HepG2 (cell line): ENCODE data around the gene RTBDN. TPM values are rescaled to one million over a fixed set of nuclear protein-coding genes. Genes with fewer than 3 reads are reported as not detected.
A peak's percentile ranks its signal among the peaks of the same experiment; 100 is the strongest.

ENCODE experiments used
- AKAP8 ChIP-seq: sonication (generic); formaldehyde crosslinking; IDR thresholded peaks from 2 replicates; pipeline ENCODE4 v1.5.1; 2020; ENCODE audit warnings: mild to moderate bottlenecking, missing genetic modification reagents
- DMAP1 ChIP-seq: IDR thresholded peaks from 2 replicates; pipeline ENCODE4 v1.6.1; 2016
- HNF1B ChIP-seq: sonication (generic); formaldehyde crosslinking; IDR thresholded peaks from 2 replicates; pipeline ENCODE4 v1.5.1; 2020; ENCODE audit warnings: mild to moderate bottlenecking, moderate library complexity, missing genetic modification reagents
- IKZF1 ChIP-seq: fragments of 450-650 bp; IDR thresholded peaks from 2 replicates; pipeline ENCODE4 v1.7.1; 2016
- MXD3 ChIP-seq: IDR thresholded peaks from 2 replicates; pipeline ENCODE4 v1.6.1; 2016; ENCODE audit warnings: mild to moderate bottlenecking, missing biosample characterization, missing genetic modification reagents
- MYNN ChIP-seq: sonication (generic); formaldehyde crosslinking; IDR thresholded peaks from 2 replicates; pipeline ENCODE4 v1.4.0; 2020; ENCODE audit warnings: mild to moderate bottlenecking, low read depth, missing genetic modification reagents
- PRDM15 ChIP-seq: sonication (generic); formaldehyde crosslinking; IDR thresholded peaks from 2 replicates; pipeline ENCODE4 v1.4.0; 2020; ENCODE audit warnings: missing genetic modification reagents
- TAF15 ChIP-seq: fragments of 200-400 bp; formaldehyde crosslinking; IDR thresholded peaks from one replicate; pipeline ENCODE4 v1.6.1; 2018; ENCODE audit warnings: mild to moderate bottlenecking, low read depth, low read length; ENCODE audit not compliant: poor library complexity, severe bottlenecking
- ZFX ChIP-seq: sonication (generic); formaldehyde crosslinking; IDR thresholded peaks from 2 replicates; pipeline ENCODE4 v1.4.0; 2020; ENCODE audit warnings: mild to moderate bottlenecking, low read depth, missing genetic modification reagents, moderate library complexity
- ZFY ChIP-seq: sonication (generic); formaldehyde crosslinking; IDR thresholded peaks from 2 replicates; pipeline ENCODE4 v1.4.0; 2020; ENCODE audit warnings: missing genetic modification reagents
- ZIK1 ChIP-seq: sonication (generic); formaldehyde crosslinking; IDR thresholded peaks from 2 replicates; pipeline ENCODE4 v1.5.0; 2020; ENCODE audit warnings: mild to moderate bottlenecking, low read depth, missing genetic modification reagents, borderline replicate concordance
- ZMYM3 ChIP-seq: sonication (generic); formaldehyde crosslinking; IDR thresholded peaks from 2 replicates; pipeline ENCODE4 v1.5.1; 2020; ENCODE audit warnings: mild to moderate bottlenecking, missing genetic modification reagents
- ZNF597 ChIP-seq: sonication (generic); formaldehyde crosslinking; IDR thresholded peaks from 2 replicates; pipeline ENCODE4 v1.5.0; 2020; ENCODE audit warnings: missing genetic modification reagents
- ZNF784 ChIP-seq: sonication (generic); formaldehyde crosslinking; IDR thresholded peaks from 2 replicates; pipeline ENCODE4 v1.5.1; 2020; ENCODE audit warnings: missing genetic modification reagents, mild to moderate bottlenecking, borderline replicate concordance
- ZSCAN21 ChIP-seq: sonication (generic); formaldehyde crosslinking; IDR thresholded peaks from 2 replicates; pipeline ENCODE4 v1.8.0; 2022; ENCODE audit warnings: mild to moderate bottlenecking, missing genetic modification reagents, moderate library complexity, borderline replicate concordance
- ZXDC ChIP-seq: sonication (generic); formaldehyde crosslinking; IDR thresholded peaks from 2 replicates; pipeline ENCODE4 v1.5.0; 2020; ENCODE audit warnings: mild to moderate bottlenecking, missing genetic modification reagents
- polyA plus RNA-seq, 8 experiments: library from polyadenylated mRNA; depleted of rRNA in 3 of 8; stranded (reverse) in 7 of 8; unstranded in 1 of 8; fragments of >200 nt; fragmentation: Illumina TruSeq in 4 of 8; extraction: Trizol in 4 of 8; gene quantifications; 2 replicates each; pipeline versions ENCODE4 v1.2.1 to v1.2.3, GENCODE V29; 2011 to 2016; ENCODE audit warnings: low read depth in 4 of 8, missing spikeins in 1 of 8, mixed read lengths in 1 of 8; ENCODE audit not compliant: insufficient read depth in 1 of 8
- total RNA-seq, 5 experiments: library from RNA; depleted of rRNA; stranded (reverse); fragments of >200 nt; fragmentation: Illumina TruSeq; extraction: Trizol; gene quantifications; 2 replicates each; pipeline ENCODE4 v1.2.3, GENCODE V29; 2016; ENCODE audit warnings: low read depth in 1 of 5

RTBDN gene
- total and polyA plus RNA-seq, 2 of the 13 experiments (the other 11 are each of a cell fraction or from before 2014, with no cell fraction given), result 0.27 to 0.48 TPM

GRCh38 chr19:12791345-12792050 is 42.9 kb downstream of the RTBDN start, which contains the start of gene JUNB (continued):
- TF ChIP-seq MXD3 (peak; percentile 93), ZIK1 (peak; percentile 87), ZFY (CRISPR knock-in tag) (peak; percentile 84), ZSCAN21 (CRISPR knock-in tag) (peak; percentile 85), PRDM15 (CRISPR knock-in tag) (no peak), MYNN (no peak), ZNF784 (CRISPR knock-in tag) (no peak; the same call in 1 of the 2 replicates), AKAP8 (CRISPR knock-in tag) (peak; percentile 66; the same call in 1 of the 2 replicates), TAF15 (peak; percentile 78), HNF1B (CRISPR knock-in tag) (peak; percentile 85), ZNF597 (CRISPR knock-in tag) (no peak), IKZF1 (no peak), DMAP1 (CRISPR knock-in tag) (peak; percentile 70), ZFX (CRISPR knock-in tag) (peak; percentile 88), ZMYM3 (CRISPR knock-in tag) (peak; percentile 56; the same call in 1 of the 2 replicates), ZXDC (no peak)
